A549 (cell line): ENCODE measurements around the gene H2AZ1. TPM values are rescaled to one million over a fixed set of nuclear protein-coding genes. Genes with fewer than 3 reads are reported as not detected.

ENCODE experiments used
- ATAC-seq, 2 experiments: fragments of 200-7000 bp in 1 of 2; fragments of >200 bp in 1 of 2; cut with Nextera tagmentation in 1 of 2; cut with Tn5 transposase in 1 of 2; 3 replicates each; pipeline versions ENCODE4 v1.8.0 to v1.9.1; 2018 to 2020; ENCODE audit warnings: mild to moderate bottlenecking in 1 of 2, moderate library complexity in 1 of 2
- CTCF ChIA-PET: fragments of 300-600 bp; sonication (Branson Sonifier 250); formaldehyde crosslinking; extraction: SDS; loops from one replicate; lab custom pipeline; 2021; ENCODE audit warnings: antibody characterized with exemption, inconsistent platforms; lab: Yijun Ruan, JAX
- POLR2A ChIA-PET: fragments of 350-600 bp; formaldehyde crosslinking; extraction: SDS; loops from one replicate; lab custom pipeline; 2021; ENCODE audit warnings: antibody characterized with exemption, inconsistent platforms; lab: Yijun Ruan, JAX
- DNase-seq, 2 experiments: peaks; one replicate each; pipeline versions ENCODE4 v3.0.0 to v3.0.0-alpha.2; 2011 to 2016; ENCODE audit warnings: low read depth in 1 of 2, low spot score in 1 of 2
- FAIRE-seq: peaks from 2 replicates; lab custom pipeline; 2011; peaks lifted over from hg19 to GRCh38; lab: Jason Lieb, UNC
- H3K27ac ChIP-seq, 2 experiments: fragments of >200 bp; sonication (Bioruptor Twin); formaldehyde crosslinking; 3 replicates each; pipeline ENCODE4 v1.5.1; 2016 to 2017
- H3K4me1 ChIP-seq: fragments of >200 bp; sonication (Bioruptor Twin); formaldehyde crosslinking; 3 replicates; pipeline ENCODE4 v1.6.1; 2016
- H3K4me2 ChIP-seq: fragments of >200 bp; sonication (Bioruptor Twin); formaldehyde crosslinking; 3 replicates; pipeline ENCODE4 v1.6.1; 2016
- H3K4me3 ChIP-seq: fragments of >200 bp; sonication (Bioruptor Twin); formaldehyde crosslinking; 3 replicates; pipeline ENCODE4 v1.5.1; 2016
- H3K9me3 ChIP-seq: fragments of >200 bp; sonication (Bioruptor Twin); formaldehyde crosslinking; 3 replicates; pipeline ENCODE4 v1.6.1; 2016
- MYC ChIP-seq: IDR thresholded peaks from 2 replicates; pipeline ENCODE4 v1.6.1; 2012; ENCODE audit warnings: mild to moderate bottlenecking, inconsistent platforms, low read length, improper control_type of control experiment, borderline replicate concordance
- NR3C1 ChIP-seq: fragments of >200 bp; sonication (Bioruptor Twin); formaldehyde crosslinking; IDR thresholded peaks from 3 replicates; pipeline ENCODE4 v1.6.1; 2017
- RAD21 ChIP-seq, 2 experiments: fragments of >200 bp in 1 of 2; sonication (Bioruptor Twin) in 1 of 2; formaldehyde crosslinking in 1 of 2; IDR thresholded peaks in 1 of 2; conservative IDR thresholded peaks in 1 of 2; 2 replicates in 1 of 2; 3 replicates in 1 of 2; pipeline ENCODE4 v1.6.1; 2012 to 2018; ENCODE audit warnings: inconsistent platforms in 1 of 2
- TP53 ChIP-seq: fragments of 250-450 bp; sonication (Bioruptor Pico); IDR thresholded peaks from 2 replicates; pipeline ENCODE4 v1.5.0; 2021; ENCODE audit warnings: mild to moderate bottlenecking, moderate library complexity
- WGBS: methylation state at CpG from one replicate; pipeline ENCODE4 v1.1.6; 2017; ENCODE audit errors: missing lambda C conversion rate; 5-methylcytosine and 5-hydroxymethylcytosine counted together
- polyA plus RNA-seq, 4 experiments: library from polyadenylated mRNA; depleted of rRNA in 3 of 4; stranded (reverse); fragments of >200 nt; fragmentation: RNase III in 1 of 4; extraction: RNeasy Plus Mini Kit Qiagen cat#74134 plus additional on column Dnase treatment in 1 of 4; gene quantifications; 2 replicates in 3 of 4; 3 replicates in 1 of 4; pipeline ENCODE4 v1.2.3, GENCODE V29; 2011 to 2017

H2AZ1 gene
- polyA plus RNA-seq, 2 of the 4 experiments (the other 2 are of a cell fraction): 646 to 913 TPM

DNA sequence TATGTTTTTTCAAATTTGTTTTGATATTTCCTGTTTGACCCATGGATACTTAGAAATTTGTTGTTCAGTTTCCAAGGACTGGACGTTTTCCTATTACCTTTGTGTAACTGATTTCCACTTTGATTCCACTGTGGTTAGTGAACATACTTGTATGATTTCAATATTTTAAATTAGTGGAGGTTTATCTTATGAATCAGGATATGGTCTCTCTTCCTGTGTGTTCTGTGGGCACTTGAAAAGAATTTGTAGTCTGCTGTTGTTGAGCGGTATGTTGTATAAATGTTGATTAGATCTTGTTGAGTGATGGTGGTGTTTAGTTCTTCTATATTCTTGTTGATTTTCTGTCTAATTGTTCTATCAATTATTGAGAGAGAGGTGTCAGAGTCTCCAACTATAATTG, 34.6 kb downstream of the H2AZ1 start:
- Histone ChIP-seq H3K4me1 (no peaks in the 10 kb centered on the region), H3K9me3 (no peaks in the 10 kb centered on the region), H3K4me3 (no peak overlapping the region), H3K27ac (no peak overlapping the region), H3K4me2 (no peak overlapping the region)
- POLR2A ChIA-PET: no interaction called here
- DNase-seq: no peak
- no peak for FAIRE-seq
- WGBS: 83% methylated on average over 2 of the region's 2 CpGs
- TF ChIP-seq TP53 (CRISPR knock-in tag) (no peak), NR3C1 (no peak), RAD21 (conservative IDR thresholded peaks at IDR 0.05 in 1 of 2, IDR thresholded peaks at IDR 0.05 in 1 of 2) (no peak), MYC (no peak)
- no peak for ATAC-seq
- CTCF ChIA-PET: no interaction called here

Other genes starting within 250 kb of the H2AZ1 start
- 0.03 TPM in 1 of 2 replicates, not detected in the other for gene DAPP1, start 133.4 kb downstream of the H2AZ1 start, polyA plus RNA-seq (2011; rRNA removed)
- not detected in 3 replicates for gene DAPP1, start 133.4 kb downstream of the H2AZ1 start, polyA plus RNA-seq (2017; fragmentation: RNase III; extraction: RNeasy Plus Mini Kit Qiagen cat#74134 plus additional on column Dnase treatment)
- 30.7 and 40.8 TPM in 2 replicates for gene LAMTOR3, start 55.8 kb downstream of the H2AZ1 start, polyA plus RNA-seq (2011; rRNA removed)
- gene LAMTOR3, start 55.8 kb downstream of the H2AZ1 start, polyA plus RNA-seq (2017; fragmentation: RNase III; extraction: RNeasy Plus Mini Kit Qiagen cat#74134 plus additional on column Dnase treatment): 19.7 to 21.3 TPM (median 20.8 TPM) in 3 replicates
- gene DNAJB14, start 3.7 kb downstream of the H2AZ1 start, polyA plus RNA-seq (2011; rRNA removed): 12.8 and 22.8 TPM in 2 replicates
- gene DNAJB14, start 3.7 kb downstream of the H2AZ1 start, polyA plus RNA-seq (2017; fragmentation: RNase III; extraction: RNeasy Plus Mini Kit Qiagen cat#74134 plus additional on column Dnase treatment): 26.9 to 34.0 TPM (median 33.6 TPM) in 3 replicates
- gene DDIT4L, start 240.2 kb upstream of the H2AZ1 start, polyA plus RNA-seq (2011; rRNA removed): 4.0 and 5.0 TPM in 2 replicates
- gene DDIT4L, start 240.2 kb upstream of the H2AZ1 start, polyA plus RNA-seq (2017; fragmentation: RNase III; extraction: RNeasy Plus Mini Kit Qiagen cat#74134 plus additional on column Dnase treatment): 0.70 to 0.75 TPM (median 0.75 TPM) in 3 replicates